OCI-LY1 (cell line): ENCODE measurements around the gene ERCC6.

Experiments
- CTCF ChIP-seq: fragments of 200-600 bp; sonication (generic), shearing (Covaris generic); IDR thresholded peaks from 2 replicates; pipeline ENCODE4 v1.5.1; 2017; ENCODE audit warnings: mild to moderate bottlenecking, antibody characterized with exemption, low read length, moderate library complexity, mixed read lengths
- EZH2 ChIP-seq: fragments of 200-600 bp; sonication (generic), shearing (Covaris generic); IDR thresholded peaks from 2 replicates; pipeline ENCODE4 v1.8.0; 2017; ENCODE audit warnings: borderline replicate concordance, mixed run types, mild to moderate bottlenecking, antibody characterized with exemption, low read length, moderate library complexity, mixed read lengths

DNA sequence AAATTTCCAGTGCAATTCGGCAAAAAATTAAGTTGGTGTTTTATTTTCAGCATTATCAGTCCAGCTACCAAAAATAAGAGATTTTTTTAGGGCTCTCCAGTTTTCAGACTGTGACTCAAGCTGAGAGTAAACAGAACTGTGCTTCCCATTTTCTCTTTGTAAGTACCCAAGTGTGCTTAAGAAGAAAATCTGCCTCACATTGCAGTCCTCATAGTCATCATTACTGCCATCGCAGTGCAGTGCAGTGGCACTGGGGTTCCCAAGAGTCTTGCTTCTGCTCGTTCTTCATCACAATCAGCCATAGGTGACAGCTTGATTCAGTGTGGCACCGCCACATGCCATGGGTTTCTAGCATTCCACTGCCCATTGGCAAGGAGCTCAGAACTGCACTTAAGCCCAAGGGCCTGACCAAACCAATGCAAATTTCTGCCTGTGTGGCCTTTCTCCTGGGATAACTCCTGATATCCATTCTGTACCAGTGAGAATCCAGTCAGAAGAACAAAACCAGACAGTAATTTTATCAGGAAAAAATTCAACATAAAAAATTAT, 25.6 kb upstream of the ERCC6 start:
- TF ChIP-seq EZH2 (no peak), CTCF (no peak)
